K562 (cell line): ENCODE results near the gene FAM83F. TPM values are rescaled to one million over a fixed set of nuclear protein-coding genes. Genes with fewer than 3 reads are reported as not detected.

Source experiments
- ATF3 ChIP-seq, 2 experiments: fragments of 450-650 bp in 1 of 2; sonication (generic) in 1 of 2; formaldehyde crosslinking in 1 of 2; IDR thresholded peaks in 1 of 2; conservative IDR thresholded peaks in 1 of 2; 2 replicates each; pipeline versions ENCODE4 v1.6.1 to v1.8.1; 2016 to 2023; ENCODE audit warnings: mild to moderate bottlenecking in 2 of 2, moderate library complexity in 2 of 2, inconsistent platforms in 1 of 2, missing genetic modification reagents in 1 of 2
- BCL6 ChIP-seq: fragments of 250-450 bp; sonication (Bioruptor Pico); IDR thresholded peaks from 2 replicates; pipeline ENCODE4 v1.4.0; 2020
- CBFA2T2 ChIP-seq: fragments of 450-650 bp; conservative IDR thresholded peaks from 2 replicates; pipeline ENCODE4 v1.6.1; 2017; ENCODE audit warnings: mild to moderate bottlenecking
- CBFA2T3 ChIP-seq: fragments of 450-650 bp; IDR thresholded peaks from 2 replicates; pipeline ENCODE4 v1.6.1; 2017
- HES1 ChIP-seq: fragments of 450-650 bp; IDR thresholded peaks from 2 replicates; pipeline ENCODE4 v1.6.1; 2016; ENCODE audit warnings: low read depth, mild to moderate bottlenecking, moderate library complexity
- MGA ChIP-seq: fragments of 450-650 bp; IDR thresholded peaks from 2 replicates; pipeline ENCODE4 v1.6.1; 2016; ENCODE audit warnings: mild to moderate bottlenecking, moderate library complexity
- MYC ChIP-seq, 2 experiments: fragments of 250-450 bp in 1 of 2; sonication (Bioruptor Pico) in 1 of 2; IDR thresholded peaks; 2 replicates each; pipeline versions ENCODE4 v1.5.1 to v1.6.1; 2012 to 2021; ENCODE audit warnings: low read depth in 2 of 2, borderline replicate concordance in 1 of 2, improper control_type of control experiment in 1 of 2, low read length in 1 of 2, mild to moderate bottlenecking in 1 of 2, moderate library complexity in 1 of 2
- SNRNP70 ChIP-seq: fragments of 200-400 bp; formaldehyde crosslinking; optimal IDR thresholded peaks from 2 replicates; pipeline ENCODE3; 2017; ENCODE audit warnings: low read depth, low read length
- SOX6 ChIP-seq: fragments of 450-650 bp; IDR thresholded peaks from 2 replicates; pipeline ENCODE4 v1.6.1; 2014; ENCODE audit warnings: mild to moderate bottlenecking
- TBL1XR1 ChIP-seq, 2 experiments: IDR thresholded peaks; 2 replicates each; pipeline ENCODE4 v1.6.1; 2012; ENCODE audit warnings: improper control_type of control experiment in 2 of 2, low read length in 2 of 2, mild to moderate bottlenecking in 1 of 2
- TCF3 ChIP-seq: sonication (generic); formaldehyde crosslinking; IDR thresholded peaks from 2 replicates; pipeline ENCODE4 v1.4.0; 2020; ENCODE audit warnings: mild to moderate bottlenecking, missing genetic modification reagents
- ZNF316 ChIP-seq: fragments of 450-650 bp; IDR thresholded peaks from 2 replicates; pipeline ENCODE4 v1.6.1; 2016
- ZNF561 ChIP-seq: fragments of 450-650 bp; formaldehyde crosslinking; conservative IDR thresholded peaks from 2 replicates; pipeline ENCODE4 v1.4.0; 2020; ENCODE audit warnings: mild to moderate bottlenecking, moderate library complexity
- polyA plus RNA-seq, 8 experiments: library from polyadenylated mRNA; depleted of rRNA in 4 of 8; stranded (reverse) in 5 of 8; unstranded in 3 of 8; fragments of >200 nt; fragmentation: Nextera tagmentation in 2 of 8; fragmentation: Illumina TruSeq in 1 of 8; extraction: Ambion mirVana in 2 of 8; extraction: Trizol in 1 of 8; gene quantifications; 2 replicates each; pipeline versions ENCODE4 v1.2.1 to v1.2.3, GENCODE V29; 2011 to 2014; ENCODE audit warnings: inconsistent platforms in 1 of 8, missing spikeins in 1 of 8
- total RNA-seq, 7 experiments: library from RNA; depleted of rRNA in 6 of 7; stranded (reverse); fragments of >200 nt in 6 of 7; fragmentation: Illumina TruSeq in 2 of 7; extraction: Trizol in 2 of 7; gene quantifications; 2 replicates each; pipeline versions ENCODE4 v1.2.1 to v1.2.3, GENCODE V29; 2011 to 2021; ENCODE audit warnings: low replicate concordance in 1 of 7

Gene FAM83F
- total and polyA plus RNA-seq, 9 of the 15 experiments (the other 6 are each of a cell fraction or from before 2014, with no cell fraction given): under 0.01 to 0.13 (median 0.04) TPM; not detected in 1

GRCh38 chr22:40055143-40055883 is 60.6 kb downstream of the FAM83F start (continued):
- TF ChIP-seq CBFA2T3 (peak; percentile 86), BCL6 (CRISPR knock-in tag) (no peak), ATF3 (IDR thresholded peaks at IDR 0.05) (peak; percentile 93), ATF3 (CRISPR knock-in tag; conservative IDR thresholded peaks at IDR 0.05) (no peak), CBFA2T2 (peak; percentile 71), HES1 (peak; percentile 84), SOX6 (peak; percentile 82; the same call in 1 of the 2 replicates), TBL1XR1 (IDR thresholded peaks at IDR 0.05; ENCODE audit: low read length in 2 of 2) (peak in 1 of 2 experiments; percentile 65; a peak in 2 of 4 replicates), SNRNP70 (no peak), TCF3 (CRISPR knock-in tag) (peak; percentile 58; the same call in 1 of the 2 replicates), MYC (IDR thresholded peaks at IDR 0.05; ENCODE audit: low read depth, low read length) (no peak), MYC (CRISPR knock-in tag; IDR thresholded peaks at IDR 0.05; ENCODE audit: borderline replicate concordance, low read depth) (no peak), ZNF561 (no peak), ZNF316 (no peak), MGA (no peak)
